SJCRH30 (cell line): ENCODE measurements around the gene GABARAPL1. TPM values are rescaled to one million over a fixed set of nuclear protein-coding genes. Genes with fewer than 3 reads are reported as not detected.
"Not testable (repeated sequence)": the region's sequence is repeated elsewhere in the genome, so short reads cannot be mapped to it uniquely, and the experiment has no call there.

ENCODE experiments used
- DNase-seq, 2 experiments: peaks; one replicate each; pipeline ENCODE4 v3.0.0-alpha.2; 2015 to 2020
- H3K27ac ChIP-seq: fragments of 250-450 bp; sonication (Bioruptor Pico); 2 replicates; pipeline ENCODE4 v1.5.1; 2020; ENCODE audit warnings: mild to moderate bottlenecking, moderate library complexity
- H3K27me3 ChIP-seq: fragments of 250-450 bp; sonication (Bioruptor Pico); 2 replicates; pipeline ENCODE4 v1.5.1; 2020; ENCODE audit warnings: mild to moderate bottlenecking, moderate library complexity
- H3K36me3 ChIP-seq: fragments of 250-450 bp; sonication (Bioruptor Pico); 2 replicates; pipeline ENCODE4 v1.5.1; 2020; ENCODE audit warnings: mild to moderate bottlenecking, moderate library complexity
- H3K4me1 ChIP-seq: fragments of 250-450 bp; sonication (Bioruptor Pico); 2 replicates; pipeline ENCODE4 v1.5.1; 2020; ENCODE audit warnings: mild to moderate bottlenecking, moderate library complexity
- H3K4me3 ChIP-seq: fragments of 250-450 bp; sonication (Bioruptor Pico); 2 replicates; pipeline ENCODE4 v1.5.1; 2020; ENCODE audit warnings: mild to moderate bottlenecking, moderate library complexity
- H3K9me3 ChIP-seq: fragments of 250-450 bp; sonication (Bioruptor Pico); replicated peaks from 2 replicates; pipeline ENCODE4 v1.5.1; 2020; ENCODE audit warnings: mild to moderate bottlenecking, moderate library complexity
- total RNA-seq: library from RNA; depleted of rRNA; stranded (reverse); fragments of >200 nt; shearing (Covaris generic); gene quantifications from 2 replicates; pipeline ENCODE4 v1.2.3, GENCODE V29; 2014

Gene GABARAPL1
- total RNA-seq, 1 experiment from 2014 or later, result 35.0 TPM

DNA sequence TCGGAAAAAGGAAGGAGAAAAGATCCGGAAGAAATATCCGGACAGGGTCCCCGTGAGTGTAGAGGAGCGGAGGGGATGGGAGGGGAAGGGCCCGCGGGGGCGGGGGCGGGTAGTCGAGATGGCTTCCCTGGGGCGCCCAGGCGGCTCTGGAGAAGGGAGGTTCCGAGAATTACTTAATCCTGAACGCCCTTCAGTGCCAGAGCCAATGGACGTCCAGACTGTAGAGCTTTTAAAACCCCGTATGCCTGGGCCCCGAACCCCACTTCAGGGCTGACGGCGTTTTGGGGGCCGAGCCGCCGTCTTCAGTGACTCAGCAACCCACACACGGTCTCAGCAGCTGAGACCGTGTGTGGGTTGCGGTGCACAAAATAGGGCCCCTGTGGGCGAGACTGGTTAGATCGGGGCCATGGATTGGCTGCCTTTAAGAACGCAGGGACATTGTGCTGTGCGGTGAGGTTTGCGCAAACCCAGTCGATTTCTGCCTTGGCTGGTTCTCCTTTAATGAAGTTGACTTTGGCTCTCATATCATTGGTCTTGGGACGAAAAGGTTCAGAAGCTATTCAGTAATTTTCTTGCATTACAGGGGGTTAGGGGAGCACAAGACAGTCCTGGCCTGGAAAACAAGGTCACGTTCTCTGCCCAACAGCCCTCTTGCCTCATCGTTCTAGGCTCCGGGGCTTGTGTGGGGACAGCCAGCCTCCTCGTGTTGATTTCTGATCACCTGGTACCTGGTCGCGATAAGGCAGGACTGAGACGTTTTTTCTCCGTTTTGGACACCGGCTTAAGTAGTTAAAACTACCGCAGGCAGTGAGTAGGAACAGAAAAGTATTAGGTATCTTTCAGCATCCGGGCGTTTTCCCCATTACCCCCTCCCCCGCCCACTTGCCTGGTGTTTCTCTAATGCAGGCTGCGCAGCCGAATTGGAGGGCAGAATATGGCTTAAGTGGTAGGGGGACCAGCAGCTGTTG is 775 bp downstream of the GABARAPL1 start:
- peak; percentile 63 to 76 for DNase-seq
- Histone ChIP-seq H3K9me3 (no peaks in the 10 kb centered on the region), H3K36me3 (no peaks in the 10 kb centered on the region; the same call in 1 of the 2 replicates)

GRCh38 chr12:10214136-10214894 is 1.6 kb downstream of the GABARAPL1 start:
- Histone ChIP-seq H3K27ac (peak overlapping the region; percentile 85), H3K36me3 (peaks cover 5% of the 10 kb centered on the region; the same call in 1 of the 2 replicates), H3K4me1 (peaks cover 5% of the 10 kb centered on the region; the same call in 1 of the 2 replicates), H3K4me3 (peak overlapping the region; percentile 84), H3K9me3 (no peaks in the 10 kb centered on the region), H3K27me3 (no peaks in the 10 kb centered on the region)
- peak; percentile 9 to 54 for DNase-seq

More for the DNA sequence above, 775 bp downstream of the GABARAPL1 start:
- no peaks in the 10 kb centered on the region for H3K27me3 ChIP-seq
- peak overlapping the region; percentile 85 for H3K27ac ChIP-seq
- peak overlapping the region; percentile 84 for H3K4me3 ChIP-seq
- peaks cover 5% of the 10 kb centered on the region; the same call in 1 of the 2 replicates for H3K4me1 ChIP-seq

DNA sequence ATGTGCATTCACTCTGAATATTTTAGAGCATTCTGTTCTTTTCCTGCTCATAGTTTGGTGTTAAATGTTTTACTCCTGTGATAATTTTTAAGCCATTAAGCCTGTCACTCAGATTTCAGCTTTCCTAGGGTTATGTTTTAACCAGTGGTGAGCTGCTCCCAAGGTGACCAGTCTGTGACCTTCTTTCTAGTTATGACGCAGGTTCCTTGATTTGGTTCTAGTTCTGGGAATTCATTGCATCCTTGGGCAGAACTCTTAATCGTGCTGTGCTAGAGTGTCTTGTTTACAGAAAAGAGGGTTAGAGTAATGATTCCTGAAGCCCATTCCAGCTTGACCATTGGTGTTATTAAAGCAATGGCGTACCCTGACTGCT is 2.2 kb downstream of the GABARAPL1 start:
- no peaks in the 10 kb centered on the region for H3K27me3 ChIP-seq
- peaks cover 6% of the 10 kb centered on the region; the same call in 1 of the 2 replicates for H3K36me3 ChIP-seq
- no peaks in the 10 kb centered on the region for H3K9me3 ChIP-seq
- H3K4me1 ChIP-seq, result peaks cover 5% of the 10 kb centered on the region; the same call in 1 of the 2 replicates
- peak overlapping the region; percentile 84 for H3K4me3 ChIP-seq
- peak overlapping the region; percentile 85; the same call in 1 of the 2 replicates for H3K27ac ChIP-seq
- DNase-seq, result no peak

- Histone ChIP-seq H3K4me1 (peaks cover 5% of the 10 kb centered on the region; the same call in 1 of the 2 replicates), H3K36me3 (peaks cover 8% of the 10 kb centered on the region), H3K27me3 (no peaks in the 10 kb centered on the region), H3K27ac (no peak overlapping the region), H3K9me3 (no peaks in the 10 kb centered on the region), H3K4me3 (no peak overlapping the region)
- no peak for DNase-seq
Measured at GRCh38 chr12:10215436-10215835, 2.8 kb downstream of the GABARAPL1 start.

- not testable (repeated sequence) for DNase-seq, H3K27me3 ChIP-seq, H3K4me3 ChIP-seq, H3K4me1 ChIP-seq, H3K9me3 ChIP-seq, H3K27ac ChIP-seq
- peaks cover 10% of the 10 kb centered on the region for H3K36me3 ChIP-seq
Measured at GRCh38 chr12:10215946-10216345, 3.3 kb downstream of the GABARAPL1 start.

GRCh38 chr12:10218021-10218420 is 5.3 kb downstream of the GABARAPL1 start:
- Histone ChIP-seq H3K4me3 (no peak overlapping the region), H3K4me1 (peaks cover 5% of the 10 kb centered on the region; the same call in 1 of the 2 replicates), H3K27me3 (no peaks in the 10 kb centered on the region), H3K36me3 (peaks cover 19% of the 10 kb centered on the region), H3K27ac (no peak overlapping the region), H3K9me3 (no peaks in the 10 kb centered on the region)
- no peak for DNase-seq

- peaks cover 27% of the 10 kb centered on the region for H3K36me3 ChIP-seq
- H3K27me3 ChIP-seq, result no peaks in the 10 kb centered on the region
- DNase-seq, result no peak
- H3K27ac ChIP-seq, result no peak overlapping the region
- no peaks in the 10 kb centered on the region for H3K9me3 ChIP-seq
- no peak overlapping the region for H3K4me3 ChIP-seq
- H3K4me1 ChIP-seq, result no peaks in the 10 kb centered on the region
Measured at GRCh38 chr12:10220398-10221077, 7.9 kb downstream of the GABARAPL1 start.

- Histone ChIP-seq H3K27ac (no peak overlapping the region), H3K4me3 (no peak overlapping the region), H3K4me1 (no peaks in the 10 kb centered on the region), H3K36me3 (peaks cover 27% of the 10 kb centered on the region), H3K9me3 (no peaks in the 10 kb centered on the region), H3K27me3 (no peaks in the 10 kb centered on the region)
- no peak for DNase-seq
Measured at GRCh38 chr12:10221846-10222245, 9.2 kb downstream of the GABARAPL1 start.

- Histone ChIP-seq H3K9me3 (no peaks in the 10 kb centered on the region), H3K27me3 (no peaks in the 10 kb centered on the region), H3K36me3 (peaks cover 27% of the 10 kb centered on the region), H3K27ac (no peak overlapping the region), H3K4me3 (no peak overlapping the region), H3K4me1 (no peaks in the 10 kb centered on the region)
- no peak for DNase-seq
Measured at GRCh38 chr12:10223208-10223607, 10.5 kb downstream of the GABARAPL1 start.

DNA sequence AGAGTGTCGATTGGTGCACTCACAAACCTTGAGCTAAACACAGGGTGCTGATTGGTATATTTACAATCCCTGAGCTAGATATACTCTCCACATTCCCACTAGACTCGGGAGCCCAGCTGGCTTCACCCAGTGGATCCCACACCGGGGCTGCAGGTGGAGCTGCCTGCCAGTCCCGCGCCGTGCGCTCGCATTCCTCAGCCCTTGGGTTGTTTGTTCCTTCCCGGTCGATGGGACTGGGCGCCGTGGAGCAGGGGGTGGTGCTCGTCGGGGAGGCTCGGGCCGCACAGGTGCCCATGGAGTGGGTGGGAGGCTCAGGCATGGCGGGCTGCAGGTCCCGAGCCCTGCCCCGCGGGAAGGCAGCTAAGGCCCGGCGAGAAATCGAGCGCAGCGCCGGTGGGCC is 12.7 kb downstream of the GABARAPL1 start:
- not testable (repeated sequence) for H3K27me3 ChIP-seq, H3K27ac ChIP-seq, H3K4me1 ChIP-seq, DNase-seq, H3K9me3 ChIP-seq
- H3K4me3 ChIP-seq, result peak overlapping the region; percentile 49
- peaks cover 19% of the 10 kb centered on the region for H3K36me3 ChIP-seq

DNA sequence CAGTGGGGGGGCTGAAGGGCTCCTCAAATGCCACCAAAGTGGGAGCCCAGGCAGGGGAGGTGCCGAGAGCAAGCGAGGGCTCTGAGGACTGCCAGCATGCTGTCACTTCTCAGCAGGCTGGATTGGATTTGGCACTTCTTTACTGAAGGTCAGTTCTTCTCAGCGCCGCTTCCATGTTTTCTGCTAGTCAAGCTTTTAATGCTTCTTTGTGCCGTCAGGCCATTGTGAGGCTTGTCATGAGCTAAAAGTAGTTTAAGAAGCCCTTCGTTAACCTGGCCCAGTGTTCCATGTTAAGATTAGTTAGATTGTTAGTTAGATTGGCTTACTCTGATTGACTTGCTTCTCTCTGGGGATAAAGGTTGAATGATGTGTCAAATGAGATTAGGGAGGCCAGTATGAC is 13.4 kb downstream of the GABARAPL1 start:
- no peak for DNase-seq
- no peaks in the 10 kb centered on the region for H3K9me3 ChIP-seq
- H3K4me3 ChIP-seq, result peak overlapping the region; percentile 49
- peaks cover 16% of the 10 kb centered on the region for H3K36me3 ChIP-seq
- no peaks in the 10 kb centered on the region for H3K27me3 ChIP-seq
- no peak overlapping the region for H3K27ac ChIP-seq
- H3K4me1 ChIP-seq, result no peaks in the 10 kb centered on the region

- Histone ChIP-seq H3K27me3 (no peaks in the 10 kb centered on the region), H3K27ac (no peak overlapping the region), H3K4me1 (no peaks in the 10 kb centered on the region), H3K4me3 (no peak overlapping the region), H3K9me3 (no peaks in the 10 kb centered on the region), H3K36me3 (peaks cover 11% of the 10 kb centered on the region)
- DNase-seq, result no peak
Measured at GRCh38 chr12:10226731-10227130, 14.1 kb downstream of the GABARAPL1 start.

DNA sequence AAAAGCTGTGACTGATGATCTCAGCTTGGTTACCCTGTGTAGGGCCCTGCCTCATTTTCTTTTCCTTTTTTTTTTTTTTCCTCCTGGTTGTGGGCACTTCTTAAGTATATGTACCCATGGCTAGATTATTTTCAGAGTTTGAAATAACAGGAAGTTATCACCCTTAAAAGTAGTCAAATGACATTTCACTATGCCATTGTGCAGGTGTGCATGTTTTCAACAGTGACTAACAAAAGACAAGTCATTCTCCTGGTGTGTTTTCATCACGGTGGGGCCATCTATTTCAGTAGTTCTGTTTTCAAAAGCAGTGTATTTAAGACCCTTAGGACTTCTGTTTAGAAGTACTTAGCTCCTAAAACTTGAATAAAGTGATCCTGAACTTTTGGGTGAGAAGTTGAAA is 15.0 kb downstream of the GABARAPL1 start:
- H3K9me3 ChIP-seq, result no peaks in the 10 kb centered on the region
- H3K4me1 ChIP-seq, result no peaks in the 10 kb centered on the region
- no peak overlapping the region for H3K27ac ChIP-seq
- H3K4me3 ChIP-seq, result no peak overlapping the region
- DNase-seq, result no peak
- H3K36me3 ChIP-seq, result peaks cover 10% of the 10 kb centered on the region
- H3K27me3 ChIP-seq, result no peaks in the 10 kb centered on the region

- H3K27ac ChIP-seq, result no peak overlapping the region
- H3K27me3 ChIP-seq, result no peaks in the 10 kb centered on the region
- no peak overlapping the region for H3K4me3 ChIP-seq
- H3K9me3 ChIP-seq, result no peaks in the 10 kb centered on the region
- H3K4me1 ChIP-seq, result no peaks in the 10 kb centered on the region
- no peaks in the 10 kb centered on the region for H3K36me3 ChIP-seq
- no peak for DNase-seq
Measured at GRCh38 chr12:10234562-10234961, 21.9 kb downstream of the GABARAPL1 start.
